Natural killer cell (primary cell): ENCODE results near the gene LBX2. TPM values are rescaled to one million over a fixed set of nuclear protein-coding genes. Genes with fewer than 3 reads are reported as not detected.

Experiments
- ATAC-seq, 3 donors: fragments of 150-1000 bp in 2 of 3; fragments of 200-7000 bp in 1 of 3; cut with Tn5 transposase; 1 replicate in 1 of 3; 2 replicates in 2 of 3; pipeline ENCODE4 v1.10.0; 2021; ENCODE audit warnings: mild to moderate bottlenecking in 2 of 3, moderate library complexity in 2 of 3
- DNase-seq, 2 donors: peaks; one replicate each; pipeline versions ENCODE4 v3.0.0 to v3.0.0-alpha.2; 2013 to 2021; ENCODE audit warnings: mixed read lengths in 1 of 2
- H3K27ac ChIP-seq: one replicate; pipeline ENCODE4 v1.5.1; 2013; ENCODE audit warnings: mild to moderate bottlenecking, low read length
- H3K27me3 ChIP-seq: one replicate; pipeline ENCODE4 v1.6.1; 2013; ENCODE audit warnings: low read length; ENCODE audit not compliant: control insufficient read depth, insufficient read depth
- H3K36me3 ChIP-seq: one replicate; pipeline ENCODE4 v1.6.1; 2013; ENCODE audit warnings: low read length; ENCODE audit not compliant: control insufficient read depth, insufficient read depth
- H3K4me1 ChIP-seq: one replicate; pipeline ENCODE4 v1.6.1; 2013; ENCODE audit warnings: low read length; ENCODE audit not compliant: control insufficient read depth, insufficient read depth
- H3K4me3 ChIP-seq: one replicate; pipeline ENCODE4 v1.5.1; 2013; ENCODE audit warnings: low read length
- H3K9me3 ChIP-seq: one replicate; pipeline ENCODE4 v1.6.1; 2013; ENCODE audit warnings: low read length; ENCODE audit not compliant: control insufficient read depth, insufficient read depth
- H3K27ac Mint-ChIP-seq, 2 donors: one replicate each; pipeline ENCODE4 v1.8.0; 2022; ENCODE audit warnings: mild to moderate bottlenecking in 2 of 2, mixed read lengths in 2 of 2, moderate library complexity in 1 of 2
- H3K27me3 Mint-ChIP-seq, 2 donors: one replicate each; pipeline ENCODE4 v1.8.0; 2022; ENCODE audit warnings: low read depth in 2 of 2, mixed read lengths in 2 of 2
- H3K36me3 Mint-ChIP-seq: one replicate; pipeline ENCODE4 v1.8.0; 2022; ENCODE audit warnings: mixed read lengths
- H3K4me1 Mint-ChIP-seq, 2 donors: one replicate each; pipeline ENCODE4 v1.8.0; 2022; ENCODE audit warnings: mixed read lengths in 2 of 2
- H3K4me3 Mint-ChIP-seq: one replicate; pipeline ENCODE4 v1.8.0; 2022; ENCODE audit warnings: mild to moderate bottlenecking, moderate library complexity, mixed read lengths
- H3K9me3 Mint-ChIP-seq, 2 donors: one replicate each; pipeline ENCODE4 v1.8.0; 2022; ENCODE audit warnings: mixed read lengths in 2 of 2
- WGBS: methylation state at CpG from one replicate; pipeline ENCODE4 v1.1.7; 2013; ENCODE audit warnings: missing lambda C conversion rate; ENCODE audit not compliant: insufficient coverage; 5-methylcytosine and 5-hydroxymethylcytosine counted together
- intact Hi-C: fragments of 100-400 bp; cut with micrococcal nuclease; formaldehyde crosslinking; loops from one replicate; pipeline ENCODE4 v1.14.2; 2022
- total RNA-seq, 4 donors: library from RNA; stranded (reverse); fragments of 120-200 nt in 1 of 4; gene quantifications; one replicate each; pipeline versions ENCODE4 v1.2.3 to v1.2.4, GENCODE V29; 2013 to 2022
- TF ChIP-seq, protein P1 (sequence below): fragments of 200-600 bp; IDR thresholded peaks from one replicate; pipeline ENCODE4 v1.8.0; 2022; ENCODE audit warnings: antibody characterized with exemption

LBX2 gene
- total RNA-seq, 3 donors from 2014 or later (not counting 1 experiment from before 2014, with no cell fraction given): 1.7 to 1.9 (median 1.8) TPM

DNA sequence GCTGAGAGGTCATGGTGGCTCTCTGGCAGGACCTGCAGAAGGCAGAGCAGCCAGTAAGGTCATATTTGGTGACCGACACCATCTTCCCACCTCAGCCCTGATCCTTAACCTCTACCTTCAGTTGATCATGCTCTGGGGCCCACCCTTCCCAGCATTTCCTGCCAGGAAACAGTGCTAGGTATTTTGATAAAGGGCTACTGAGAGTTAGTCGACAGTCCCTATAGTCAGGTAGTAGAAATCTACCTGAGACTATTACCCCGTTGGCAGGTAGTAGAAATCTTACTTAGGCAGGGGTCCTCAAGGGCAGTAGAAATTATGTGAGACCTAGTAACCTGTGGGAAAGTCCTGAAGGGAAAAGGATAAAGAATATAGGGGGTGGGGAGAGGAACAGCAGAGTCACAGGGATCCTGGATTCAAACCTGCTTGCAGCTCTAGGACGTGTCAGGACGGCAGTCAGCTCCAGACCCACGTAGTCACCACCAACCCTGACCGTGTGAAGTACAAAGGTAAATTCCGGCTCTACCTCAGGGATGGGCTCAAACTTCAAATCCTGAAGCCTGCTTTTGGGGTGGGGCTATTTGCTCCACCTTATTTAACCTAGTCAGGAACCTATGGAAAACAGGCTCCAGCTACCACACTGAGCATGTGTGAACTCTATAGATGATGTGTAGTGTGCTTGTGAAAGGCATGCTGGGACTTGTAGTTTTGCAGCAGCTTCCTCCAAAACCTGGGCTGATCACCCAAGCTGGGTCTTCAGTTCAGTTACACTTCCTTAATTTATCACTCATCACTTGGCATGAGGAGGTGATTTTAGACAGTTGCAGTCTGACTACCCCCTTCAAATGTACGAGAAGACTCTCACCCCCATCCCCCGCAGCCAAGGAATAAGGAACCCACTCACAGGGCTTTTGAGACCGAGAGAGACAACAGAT is 26.6 kb upstream of the LBX2 start, which contains the start of gene DQX1:
Gene DQX1, minus strand, starts transcription at position 515 of the 932 bp plus-strand sequence. Its CDS starts 502 bp downstream, at position 13.
- H3K4me1 Mint-ChIP-seq: peaks cover 22 to 29% of the 10 kb centered on the region in 2 donors
- Histone ChIP-seq H3K9me3 (no peaks in the 10 kb centered on the region), H3K27me3 (no peaks in the 10 kb centered on the region), H3K4me3 (no peak within 1 kb of the TSS), H3K4me1 (peaks cover 23% of the 10 kb centered on the region), H3K36me3 (peaks cover 27% of the 10 kb centered on the region), H3K27ac (no peak within 1 kb of the TSS)
- peak within 1 kb of the TSS; percentile 50 for H3K4me3 Mint-ChIP-seq
- no peaks in the 10 kb centered on the region for H3K9me3 Mint-ChIP-seq
- TF ChIP-seq, protein P1, sequence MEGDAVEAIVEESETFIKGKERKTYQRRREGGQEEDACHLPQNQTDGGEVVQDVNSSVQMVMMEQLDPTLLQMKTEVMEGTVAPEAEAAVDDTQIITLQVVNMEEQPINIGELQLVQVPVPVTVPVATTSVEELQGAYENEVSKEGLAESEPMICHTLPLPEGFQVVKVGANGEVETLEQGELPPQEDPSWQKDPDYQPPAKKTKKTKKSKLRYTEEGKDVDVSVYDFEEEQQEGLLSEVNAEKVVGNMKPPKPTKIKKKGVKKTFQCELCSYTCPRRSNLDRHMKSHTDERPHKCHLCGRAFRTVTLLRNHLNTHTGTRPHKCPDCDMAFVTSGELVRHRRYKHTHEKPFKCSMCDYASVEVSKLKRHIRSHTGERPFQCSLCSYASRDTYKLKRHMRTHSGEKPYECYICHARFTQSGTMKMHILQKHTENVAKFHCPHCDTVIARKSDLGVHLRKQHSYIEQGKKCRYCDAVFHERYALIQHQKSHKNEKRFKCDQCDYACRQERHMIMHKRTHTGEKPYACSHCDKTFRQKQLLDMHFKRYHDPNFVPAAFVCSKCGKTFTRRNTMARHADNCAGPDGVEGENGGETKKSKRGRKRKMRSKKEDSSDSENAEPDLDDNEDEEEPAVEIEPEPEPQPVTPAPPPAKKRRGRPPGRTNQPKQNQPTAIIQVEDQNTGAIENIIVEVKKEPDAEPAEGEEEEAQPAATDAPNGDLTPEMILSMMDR: no peak
- peak within 1 kb of the TSS; percentile 11 to 58 for H3K27ac Mint-ChIP-seq
- DNase-seq: peak in 1 of 2 donors; percentile 60
- no peaks in the 10 kb centered on the region for H3K27me3 Mint-ChIP-seq
- peaks cover 10% of the 10 kb centered on the region for H3K36me3 Mint-ChIP-seq
- WGBS: 76% methylated on average over 11 of the region's 11 CpGs
- intact Hi-C loops: no loop called here
- ATAC-seq: no peak

DNA sequence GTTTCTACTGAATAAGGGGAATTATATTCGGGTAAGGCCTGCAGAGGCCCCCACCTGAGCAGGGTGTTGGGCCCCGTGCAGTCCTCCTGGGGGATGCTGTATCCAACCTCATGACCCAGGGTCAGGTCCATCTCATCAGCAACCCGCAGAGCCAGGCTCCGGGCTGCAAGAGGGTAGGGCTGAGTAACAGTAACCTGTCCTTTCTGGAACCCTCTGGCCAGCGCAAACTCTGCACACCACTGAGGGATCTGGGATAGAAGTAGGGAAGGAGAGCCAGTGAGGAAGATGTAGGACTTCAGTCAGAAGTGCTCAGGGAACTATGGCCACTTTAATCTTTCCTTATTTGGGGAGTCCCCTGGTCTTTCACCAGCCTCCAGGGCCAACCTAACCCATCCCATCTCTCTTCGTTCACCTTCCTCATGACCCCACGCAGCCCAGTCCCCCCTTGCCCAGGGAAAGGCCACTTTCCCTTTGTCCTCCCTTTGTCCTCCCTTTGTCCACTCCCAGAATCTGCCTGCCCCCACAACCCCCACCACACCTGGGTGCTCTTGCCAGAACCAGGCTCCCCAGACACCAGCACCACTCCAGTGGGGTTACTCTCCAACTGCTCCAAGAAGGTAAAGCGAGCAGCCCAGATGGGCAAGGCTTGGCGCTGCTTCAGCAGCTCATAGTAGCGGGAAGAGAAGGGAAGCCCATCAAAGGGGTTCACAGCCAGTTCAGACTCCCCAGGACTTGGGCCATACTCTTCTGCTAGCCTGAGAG is 25.7 kb upstream of the LBX2 start:
- Histone ChIP-seq H3K9me3 (no peaks in the 10 kb centered on the region), H3K36me3 (peaks cover 27% of the 10 kb centered on the region), H3K27ac (no peak overlapping the region), H3K4me3 (no peak overlapping the region), H3K27me3 (peaks cover 3% of the 10 kb centered on the region), H3K4me1 (peaks cover 15% of the 10 kb centered on the region)
- H3K36me3 Mint-ChIP-seq: peaks cover 10% of the 10 kb centered on the region
- TF ChIP-seq, protein P1: no peak
- intact Hi-C loops: no loop called here
- WGBS: 95% methylated on average over 10 of the region's 10 CpGs
- H3K27me3 Mint-ChIP-seq: peaks cover 4 to 7% of the 10 kb centered on the region in 2 donors
- H3K27ac Mint-ChIP-seq: no peak overlapping the region
- no peak for DNase-seq
- no peak for ATAC-seq
- peaks cover 15 to 21% of the 10 kb centered on the region in 2 donors for H3K4me1 Mint-ChIP-seq
- no peak overlapping the region for H3K4me3 Mint-ChIP-seq
- H3K9me3 Mint-ChIP-seq: no peaks in the 10 kb centered on the region

DNA sequence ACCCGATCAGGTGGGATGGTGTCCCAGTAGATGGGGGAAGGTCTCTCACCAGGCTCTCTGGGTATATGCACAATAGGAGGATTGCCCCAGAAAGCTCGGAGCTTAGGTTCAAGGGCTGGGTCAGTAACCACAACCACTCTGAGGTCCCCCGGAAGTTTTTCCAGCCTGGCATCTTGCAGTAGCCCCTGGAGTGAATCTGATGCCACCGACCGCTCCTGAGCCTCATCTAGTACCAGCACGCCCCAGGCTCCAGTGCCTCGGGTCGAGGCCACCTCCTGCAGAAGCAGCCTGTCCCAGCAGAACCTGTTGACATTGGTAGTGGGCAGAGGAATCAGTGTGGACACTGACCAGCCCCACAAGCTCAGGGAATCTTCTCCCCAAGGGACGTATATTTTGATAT is 24.6 kb upstream of the LBX2 start:
- peaks cover 13% of the 10 kb centered on the region for H3K4me1 ChIP-seq
- Mint-ChIP-seq H3K36me3 (peaks cover 10% of the 10 kb centered on the region), H3K9me3 (no peaks in the 10 kb centered on the region), H3K4me1 (peaks cover 12 to 16% of the 10 kb centered on the region in 2 donors), H3K27me3 (peaks cover 13 to 18% of the 10 kb centered on the region in 2 donors), H3K4me3 (no peak overlapping the region), H3K27ac (no peak overlapping the region)
- DNase-seq: no peak
- no peak overlapping the region for H3K27ac ChIP-seq
- H3K36me3 ChIP-seq: peaks cover 27% of the 10 kb centered on the region
- TF ChIP-seq, protein P1: no peak
- 95% methylated on average over 8 of the region's 9 CpGs for WGBS
- peaks cover 4% of the 10 kb centered on the region for H3K27me3 ChIP-seq
- H3K9me3 ChIP-seq: no peaks in the 10 kb centered on the region
- H3K4me3 ChIP-seq: no peak overlapping the region
- intact Hi-C loops: no loop called here
- no peak for ATAC-seq
